IMR-90 (cell line): ENCODE data around the gene UBE2S. TPM values are rescaled to one million over a fixed set of nuclear protein-coding genes. Genes with fewer than 3 reads are reported as not detected.

ENCODE experiments used
- ATAC-seq: fragments of 200-7000 bp; cut with Tn5 transposase; 2 replicates; pipeline ENCODE4 v1.9.1; 2020; ENCODE audit warnings: low read depth, mild to moderate bottlenecking, moderate library complexity
- BruUV-seq: library from RNA; stranded (reverse); fragments of 400-500 nt; replicated peaks from 2 replicates; lab custom pipeline; 2021; lab: Mats Ljungman, UMichigan
- CTCF ChIA-PET: fragments of 300-600 bp; formaldehyde crosslinking; extraction: SDS; loops from one replicate; lab custom pipeline; 2021; ENCODE audit warnings: antibody characterized with exemption; lab: Yijun Ruan, JAX
- POLR2A ChIA-PET: fragments of 300-600 bp; sonication (Branson Sonifier 250); formaldehyde crosslinking; loops from one replicate; lab custom pipeline; 2022; ENCODE audit warnings: antibody characterized with exemption; ENCODE audit not compliant: unreplicated experiment; lab: Charles Lee
- DNase-seq: peaks from one replicate; pipeline ENCODE4 v3.0.0; 2013
- H2AFZ ChIP-seq: replicated peaks from 2 replicates; pipeline ENCODE3; 2013; ENCODE audit warnings: low read length, mild to moderate bottlenecking; ENCODE audit not compliant: poor library complexity
- H2AK5ac ChIP-seq: 2 replicates; pipeline ENCODE4 v1.6.1; 2013; ENCODE audit warnings: low read depth, low read length, inconsistent platforms
- H2AK9ac ChIP-seq: replicated peaks from 2 replicates; pipeline ENCODE3; 2013; ENCODE audit warnings: mild to moderate bottlenecking, low read depth, low read length, moderate library complexity; ENCODE audit not compliant: poor library complexity
- H2BK120ac ChIP-seq: 2 replicates; pipeline ENCODE4 v1.6.1; 2013; ENCODE audit warnings: low read depth, low read length, inconsistent platforms
- H2BK15ac ChIP-seq: 3 replicates; pipeline ENCODE4 v1.6.1; 2013; ENCODE audit warnings: low read depth, low read length, inconsistent platforms
- H2BK20ac ChIP-seq: 2 replicates; pipeline ENCODE4 v1.6.1; 2013; ENCODE audit warnings: low read depth, mild to moderate bottlenecking, inconsistent platforms, low read length, moderate library complexity
- H2BK5ac ChIP-seq: 2 replicates; pipeline ENCODE4 v1.6.1; 2013; ENCODE audit warnings: mild to moderate bottlenecking, low read depth, low read length, inconsistent platforms; ENCODE audit not compliant: poor library complexity, severe bottlenecking
- H3K14ac ChIP-seq: replicated peaks from 2 replicates; pipeline ENCODE4 v1.6.1; 2013; ENCODE audit warnings: low read depth, low read length, inconsistent platforms
- H3K18ac ChIP-seq: 2 replicates; pipeline ENCODE4 v1.6.1; 2013; ENCODE audit warnings: low read depth, low read length, control low read depth
- H3K23ac ChIP-seq: 2 replicates; pipeline ENCODE4 v1.6.1; 2013; ENCODE audit warnings: low read depth, low read length, inconsistent platforms
- H3K27ac ChIP-seq: 2 replicates; pipeline ENCODE4 v1.5.1; 2013; ENCODE audit warnings: mild to moderate bottlenecking, control low read depth, low read length; ENCODE audit not compliant: insufficient read depth
- H3K27me3 ChIP-seq: 2 replicates; pipeline ENCODE4 v1.6.1; 2013; ENCODE audit warnings: low read length; ENCODE audit not compliant: control insufficient read depth, insufficient read depth
- H3K36me3 ChIP-seq: 2 replicates; pipeline ENCODE4 v1.6.1; 2013; ENCODE audit warnings: low read length, mixed read lengths; ENCODE audit not compliant: control insufficient read depth, insufficient read depth
- H3K4ac ChIP-seq: 2 replicates; pipeline ENCODE4 v1.6.1; 2013; ENCODE audit warnings: low read depth, low read length, inconsistent platforms
- H3K4me1 ChIP-seq: 2 replicates; pipeline ENCODE4 v1.6.1; 2013; ENCODE audit warnings: low read length, mixed read lengths; ENCODE audit not compliant: control insufficient read depth, insufficient read depth
- H3K4me2 ChIP-seq: 2 replicates; pipeline ENCODE4 v1.6.1; 2013; ENCODE audit warnings: low read depth, mild to moderate bottlenecking, control low read depth, low read length, moderate library complexity
- H3K4me3 ChIP-seq: 2 replicates; pipeline ENCODE4 v1.5.1; 2013; ENCODE audit warnings: low read depth, mild to moderate bottlenecking, control low read depth, low read length, moderate library complexity; ENCODE audit not compliant: insufficient read depth
- H3K56ac ChIP-seq: 2 replicates; pipeline ENCODE4 v1.6.1; 2013; ENCODE audit warnings: low read length, inconsistent platforms; ENCODE audit not compliant: insufficient read depth; ENCODE audit errors: extremely low read depth
- H3K79me1 ChIP-seq, 2 experiments: 2 replicates each; pipeline ENCODE4 v1.6.1; 2013; ENCODE audit warnings: low read length in 2 of 2, inconsistent platforms in 1 of 2, low read depth in 1 of 2
- H3K9ac ChIP-seq: 2 replicates; pipeline ENCODE4 v1.6.1; 2013; ENCODE audit warnings: low read depth, low read length, control low read depth
- H3K9me1 ChIP-seq: 2 replicates; pipeline ENCODE4 v1.6.1; 2013; ENCODE audit warnings: low read length, inconsistent platforms; ENCODE audit not compliant: insufficient read depth
- H3K9me3 ChIP-seq: 2 replicates; pipeline ENCODE4 v1.6.1; 2013; ENCODE audit warnings: low read length; ENCODE audit not compliant: control insufficient read depth, insufficient read depth
- H4K20me1 ChIP-seq: 2 replicates; pipeline ENCODE4 v1.6.1; 2013; ENCODE audit warnings: low read length, inconsistent platforms; ENCODE audit not compliant: insufficient read depth
- H4K5ac ChIP-seq: 2 replicates; pipeline ENCODE4 v1.6.1; 2013; ENCODE audit warnings: mild to moderate bottlenecking, low read depth, low read length, control low read depth
- H4K8ac ChIP-seq, 2 experiments: 2 replicates each; pipeline ENCODE4 v1.6.1; 2013; ENCODE audit warnings: low read depth in 2 of 2, low read length in 2 of 2, control low read depth in 1 of 2, inconsistent platforms in 1 of 2
- H4K91ac ChIP-seq: 2 replicates; pipeline ENCODE4 v1.6.1; 2013; ENCODE audit warnings: low read depth, low read length, inconsistent platforms; ENCODE audit not compliant: insufficient read depth
- BHLHE40 ChIP-seq: fragments of 150-350 bp; IDR thresholded peaks from 2 replicates; pipeline ENCODE4 v1.6.1; 2016; ENCODE audit warnings: mild to moderate bottlenecking, low read depth, low read length
- CHD1 ChIP-seq: IDR thresholded peaks from 2 replicates; pipeline ENCODE4 v1.6.1; 2012; ENCODE audit warnings: low read depth, low read length, improper control_type of control experiment
- FOS ChIP-seq: fragments of 150-350 bp; IDR thresholded peaks from 2 replicates; pipeline ENCODE4 v1.6.1; 2016; ENCODE audit warnings: low read depth, low read length
- MAFK ChIP-seq: IDR thresholded peaks from 2 replicates; pipeline ENCODE4 v1.6.1; 2012; ENCODE audit warnings: low read depth, low read length, improper control_type of control experiment
- MAZ ChIP-seq: IDR thresholded peaks from 2 replicates; pipeline ENCODE4 v1.6.1; 2012; ENCODE audit warnings: low read depth, mild to moderate bottlenecking, low read length, improper control_type of control experiment, moderate library complexity, borderline replicate concordance
- MXI1 ChIP-seq: IDR thresholded peaks from 2 replicates; pipeline ENCODE4 v1.6.1; 2012; ENCODE audit warnings: low read depth, mild to moderate bottlenecking, low read length, moderate library complexity, borderline replicate concordance
- NFE2L2 ChIP-seq: fragments of 150-350 bp; IDR thresholded peaks from 2 replicates; pipeline ENCODE4 v1.6.1; 2016; ENCODE audit warnings: low read depth, mild to moderate bottlenecking, low read length
- POLR2A ChIP-seq: IDR thresholded peaks from 2 replicates; pipeline ENCODE4 v1.6.1; 2012; ENCODE audit warnings: mild to moderate bottlenecking, low read depth, low read length
- RAD21 ChIP-seq: IDR thresholded peaks from 2 replicates; pipeline ENCODE4 v1.6.1; 2012; ENCODE audit warnings: low read length, improper control_type of control experiment
- RCOR1 ChIP-seq: IDR thresholded peaks from 2 replicates; pipeline ENCODE4 v1.6.1; 2012; ENCODE audit warnings: mild to moderate bottlenecking, low read length, improper control_type of control experiment; ENCODE audit not compliant: insufficient replicate concordance
- RFX5 ChIP-seq: IDR thresholded peaks from 2 replicates; pipeline ENCODE4 v1.8.0; 2012; ENCODE audit warnings: low read depth, mild to moderate bottlenecking, low read length, moderate library complexity
- SMC3 ChIP-seq: fragments of 150-350 bp; IDR thresholded peaks from 2 replicates; pipeline ENCODE4 v1.6.1; 2016; ENCODE audit warnings: low read depth, mild to moderate bottlenecking, antibody characterized with exemption, low read length, moderate library complexity
- USF2 ChIP-seq: fragments of 150-350 bp; IDR thresholded peaks from 2 replicates; pipeline ENCODE4 v1.6.1; 2017; ENCODE audit warnings: mild to moderate bottlenecking, antibody characterized with exemption, low read length, low read depth
- WGBS, 2 experiments: methylation state at CpG; one replicate each; pipeline versions ENCODE4 v1.1.5 to v1.1.7; 2013; ENCODE audit warnings: missing lambda C conversion rate in 2 of 2; ENCODE audit not compliant: insufficient read length in 1 of 2; ENCODE audit errors: extremely low coverage in 2 of 2; 5-methylcytosine and 5-hydroxymethylcytosine counted together
- dilution Hi-C: fragments of 300-500 bp; cut with HindIII; formaldehyde crosslinking; loops from one replicate; pipeline ENCODE4 v1.14.3; 2018; ENCODE audit warnings: low sequenced_read_pairs; ENCODE audit not compliant: unreplicated experiment
- in situ Hi-C: fragments of 300-500 bp; cut with MboI; formaldehyde crosslinking; loops from 3 replicates; pipeline ENCODE4 v1.14.3; 2019; ENCODE audit warnings: low sequenced_read_pairs, inconsistent platforms, mixed read lengths
- intact Hi-C: fragments of 100-400 bp; cut with micrococcal nuclease; formaldehyde crosslinking; loops from 2 replicates; pipeline ENCODE4 v1.10.0; 2022
- polyA plus RNA-seq, 3 experiments: library from polyadenylated mRNA; depleted of rRNA; stranded (reverse); fragments of >200 nt; gene quantifications; 2 replicates each; pipeline ENCODE4 v1.2.3, GENCODE V29; 2012; ENCODE audit warnings: low replicate concordance in 1 of 3
- total RNA-seq: library from RNA; depleted of rRNA; stranded (reverse); fragments of >200 nt; gene quantifications from 2 replicates; pipeline ENCODE4 v1.2.3, GENCODE V29; 2012
- TF ChIP-seq, protein P1 (sequence below): conservative IDR thresholded peaks from 2 replicates; pipeline ENCODE4 v1.5.1; 2012; ENCODE audit warnings: mild to moderate bottlenecking, low read depth, low read length, improper control_type of control experiment
- TF ChIP-seq, protein P2 (sequence below): fragments of 150-350 bp; IDR thresholded peaks from 2 replicates; pipeline ENCODE4 v1.6.1; 2016; ENCODE audit warnings: low read depth, mild to moderate bottlenecking, low read length, moderate library complexity, borderline replicate concordance

Gene UBE2S
- total and polyA plus RNA-seq, 2 of the 4 experiments (the other 2 are of a cell fraction), result 69.5 to 104 TPM

GRCh38 chr19:55370305-55370988 is 37.1 kb downstream of the UBE2S start, which contains the start of gene IL11:
Gene IL11, minus strand, starts transcription at chr19:55370463. Its CDS starts 153 bp downstream, at chr19:55370310.
- H3K9ac ChIP-seq, result peak within 1 kb of the TSS; percentile 87
- H3K27ac ChIP-seq, result peak within 1 kb of the TSS; percentile 97
- H4K91ac ChIP-seq, result peak within 1 kb of the TSS; percentile 95
- no CpG with 5 or more reads among the region's 32 CpGs for WGBS, 2 experiments
- H4K20me1 ChIP-seq, result peaks cover 38% of the 10 kb centered on the region
- H3K23ac ChIP-seq, result peak within 1 kb of the TSS; percentile 87
- peak within 1 kb of the TSS; percentile 79 for H3K56ac ChIP-seq
- peak within 1 kb of the TSS; percentile 86 for H2BK120ac ChIP-seq
- peak within 1 kb of the TSS; percentile 93 for H2BK5ac ChIP-seq
- H3K79me1 ChIP-seq, result peaks cover 5 to 52% of the 10 kb centered on the region in 2 experiments; a peak in 3 of 4 replicates
- H2BK20ac ChIP-seq, result peak within 1 kb of the TSS; percentile 35
- H3K4me1 ChIP-seq, result peaks cover 45% of the 10 kb centered on the region
- no TSS peak for BruUV-seq
- peak within 1 kb of the TSS; percentile 88 for H2AK5ac ChIP-seq
- H2AK9ac ChIP-seq, result peak within 1 kb of the TSS; percentile 95
- H4K8ac ChIP-seq, result peak within 1 kb of the TSS; percentile 75 to 83
- H3K4me3 ChIP-seq, result peak within 1 kb of the TSS; percentile 89
- H3K36me3 ChIP-seq, result peaks cover 24% of the 10 kb centered on the region
- H3K9me1 ChIP-seq, result peaks cover 12% of the 10 kb centered on the region; the same call in 1 of the 2 replicates
- dilution Hi-C loops (no loop called here), in situ Hi-C loops (no loop called here), intact Hi-C loops (no loop called here)
- peak within 1 kb of the TSS; percentile 91 for H3K14ac ChIP-seq
- peak within 1 kb of the TSS; percentile 96 for H3K4ac ChIP-seq
- POLR2A ChIA-PET, result no interaction called here
- no peaks in the 10 kb centered on the region for H3K9me3 ChIP-seq
- CTCF ChIA-PET, result no interaction called here
- H3K18ac ChIP-seq, result peak within 1 kb of the TSS; percentile 62
- H4K5ac ChIP-seq, result peak within 1 kb of the TSS; percentile 40
- peak within 1 kb of the TSS; percentile 84 for H2AFZ ChIP-seq
- peak within 1 kb of the TSS; percentile 80 for H3K4me2 ChIP-seq
- no peaks in the 10 kb centered on the region for H3K27me3 ChIP-seq
- ATAC-seq (peak; percentile 31), DNase-seq (peak; percentile 78)
- H2BK15ac ChIP-seq, result peak within 1 kb of the TSS; percentile 73; the same call in 2 of the 3 replicates
- TF ChIP-seq RAD21, result peak; percentile 17; the same call in 1 of the 2 replicates
- TF ChIP-seq USF2, result peak; percentile 24; the same call in 1 of the 2 replicates
- TF ChIP-seq MAFK, result no peak
- TF ChIP-seq, protein P1, sequence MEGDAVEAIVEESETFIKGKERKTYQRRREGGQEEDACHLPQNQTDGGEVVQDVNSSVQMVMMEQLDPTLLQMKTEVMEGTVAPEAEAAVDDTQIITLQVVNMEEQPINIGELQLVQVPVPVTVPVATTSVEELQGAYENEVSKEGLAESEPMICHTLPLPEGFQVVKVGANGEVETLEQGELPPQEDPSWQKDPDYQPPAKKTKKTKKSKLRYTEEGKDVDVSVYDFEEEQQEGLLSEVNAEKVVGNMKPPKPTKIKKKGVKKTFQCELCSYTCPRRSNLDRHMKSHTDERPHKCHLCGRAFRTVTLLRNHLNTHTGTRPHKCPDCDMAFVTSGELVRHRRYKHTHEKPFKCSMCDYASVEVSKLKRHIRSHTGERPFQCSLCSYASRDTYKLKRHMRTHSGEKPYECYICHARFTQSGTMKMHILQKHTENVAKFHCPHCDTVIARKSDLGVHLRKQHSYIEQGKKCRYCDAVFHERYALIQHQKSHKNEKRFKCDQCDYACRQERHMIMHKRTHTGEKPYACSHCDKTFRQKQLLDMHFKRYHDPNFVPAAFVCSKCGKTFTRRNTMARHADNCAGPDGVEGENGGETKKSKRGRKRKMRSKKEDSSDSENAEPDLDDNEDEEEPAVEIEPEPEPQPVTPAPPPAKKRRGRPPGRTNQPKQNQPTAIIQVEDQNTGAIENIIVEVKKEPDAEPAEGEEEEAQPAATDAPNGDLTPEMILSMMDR, result no peak
- TF ChIP-seq BHLHE40, result no peak
- peak; percentile 95 for TF ChIP-seq MAZ
- TF ChIP-seq RFX5, result no peak
- no peak for TF ChIP-seq NFE2L2
- 0 out of 2 replicates have a peak, but pooled peaks have one; percentile 13 for TF ChIP-seq FOS
- no peak for TF ChIP-seq MXI1
- no peak for TF ChIP-seq CHD1
- TF ChIP-seq, protein P2, sequence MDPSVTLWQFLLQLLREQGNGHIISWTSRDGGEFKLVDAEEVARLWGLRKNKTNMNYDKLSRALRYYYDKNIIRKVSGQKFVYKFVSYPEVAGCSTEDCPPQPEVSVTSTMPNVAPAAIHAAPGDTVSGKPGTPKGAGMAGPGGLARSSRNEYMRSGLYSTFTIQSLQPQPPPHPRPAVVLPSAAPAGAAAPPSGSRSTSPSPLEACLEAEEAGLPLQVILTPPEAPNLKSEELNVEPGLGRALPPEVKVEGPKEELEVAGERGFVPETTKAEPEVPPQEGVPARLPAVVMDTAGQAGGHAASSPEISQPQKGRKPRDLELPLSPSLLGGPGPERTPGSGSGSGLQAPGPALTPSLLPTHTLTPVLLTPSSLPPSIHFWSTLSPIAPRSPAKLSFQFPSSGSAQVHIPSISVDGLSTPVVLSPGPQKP, result no peak
- TF ChIP-seq POLR2A, result peak; percentile 98
- no peak for TF ChIP-seq SMC3
- no peak for TF ChIP-seq RCOR1
